ENCODE data around the gene NLGN1.

The NLGN1 gene

GRCh38 chr3:173921732-173922131, 524.2 kb downstream of the NLGN1 start:
- no peak for DNase-seq

- DNase-seq: no peak
Observed at GRCh38 chr3:173923204-173923603, 525.7 kb downstream of the NLGN1 start.

GRCh38 chr3:173930251-173930650, 532.7 kb downstream of the NLGN1 start:
- no peak for DNase-seq

- no peak for DNase-seq
Observed at GRCh38 chr3:173932624-173933023, 535.1 kb downstream of the NLGN1 start.

- no peak for DNase-seq
Observed at GRCh38 chr3:173933113-173933512, 535.6 kb downstream of the NLGN1 start.

GRCh38 chr3:173936316-173936715, 538.8 kb downstream of the NLGN1 start:
- DNase-seq: no peak

GRCh38 chr3:173938159-173938558, 540.6 kb downstream of the NLGN1 start:
- DNase-seq: peak; percentile 57

GRCh38 chr3:173938616-173939015, 541.1 kb downstream of the NLGN1 start:
- DNase-seq: no peak

- peak; percentile 34 for DNase-seq
Observed at GRCh38 chr3:173939331-173939730, 541.8 kb downstream of the NLGN1 start.

- DNase-seq: no peak
Observed at GRCh38 chr3:173943264-173943663, 545.7 kb downstream of the NLGN1 start.

- peak; percentile 18 for DNase-seq
Observed at GRCh38 chr3:173945170-173945569, 547.6 kb downstream of the NLGN1 start.

- DNase-seq: no peak
Observed at GRCh38 chr3:173945806-173946205, 548.3 kb downstream of the NLGN1 start.

GRCh38 chr3:173954647-173955046, 557.1 kb downstream of the NLGN1 start:
- no peak for DNase-seq

GRCh38 chr3:173957646-173958045, 560.1 kb downstream of the NLGN1 start:
- DNase-seq: no peak

GRCh38 chr3:173958805-173959204, 561.3 kb downstream of the NLGN1 start:
- DNase-seq: no peak

- no peak for DNase-seq
Observed at GRCh38 chr3:173970281-173970680, 572.7 kb downstream of the NLGN1 start.

GRCh38 chr3:173976281-173976680, 578.7 kb downstream of the NLGN1 start:
- DNase-seq: no peak

GRCh38 chr3:173977747-173978146, 580.2 kb downstream of the NLGN1 start:
- DNase-seq: no peak

GRCh38 chr3:173983343-173983742, 585.8 kb downstream of the NLGN1 start:
- no peak for DNase-seq

GRCh38 chr3:173986861-173987410, 589.4 kb downstream of the NLGN1 start:
- DNase-seq: no peak

- no peak for DNase-seq
Observed at GRCh38 chr3:173988909-173989308, 591.4 kb downstream of the NLGN1 start.

GRCh38 chr3:173992416-173992815, 594.9 kb downstream of the NLGN1 start:
- no peak for DNase-seq

- no peak for DNase-seq
Observed at GRCh38 chr3:173993299-173993698, 595.8 kb downstream of the NLGN1 start.

- DNase-seq: no peak
Observed at GRCh38 chr3:174000675-174001074, 603.1 kb downstream of the NLGN1 start.

- DNase-seq: no peak
Observed at GRCh38 chr3:174002543-174002942, 605.0 kb downstream of the NLGN1 start.

- no peak for DNase-seq
Observed at GRCh38 chr3:174010907-174011306, 613.4 kb downstream of the NLGN1 start.
